LNCAP (cell line): ENCODE data around the gene CXCR4.

Experiments
- CTCF ChIP-seq: fragments of 450-650 bp; IDR thresholded peaks from 2 replicates; pipeline ENCODE4 v1.5.1; 2017; ENCODE audit warnings: mild to moderate bottlenecking

CXCR4 gene

GRCh38 chr2:136117909-136118818 is at the start of gene CXCR4:
Gene CXCR4 (minus strand): TSS chr2:136118149. CDS start chr2:136118060, 89 bp downstream.
- no peak for TF ChIP-seq CTCF

DNA sequence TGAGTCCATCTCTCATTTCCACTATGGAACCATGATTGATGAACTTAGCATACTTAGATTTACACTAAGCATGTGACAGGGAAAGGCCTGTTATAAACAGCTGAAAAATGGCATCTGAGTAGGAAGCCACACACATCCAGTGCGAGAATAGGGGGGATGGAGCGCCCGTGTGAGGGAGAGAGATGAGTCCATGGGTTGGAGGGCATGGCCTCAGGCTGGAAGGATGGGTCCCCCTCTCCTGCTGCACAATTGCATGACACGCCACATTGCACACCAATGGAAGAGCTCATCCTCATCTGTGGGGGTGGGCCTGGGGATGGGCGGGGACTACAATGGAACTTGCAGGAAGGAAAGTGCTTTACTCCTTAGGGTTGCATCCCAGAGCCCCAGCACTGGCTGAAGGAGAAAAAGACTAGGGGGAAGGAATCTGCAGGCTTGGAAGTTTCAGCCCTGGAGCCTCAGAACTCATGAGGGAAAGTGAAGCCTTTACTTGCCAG is 46.4 kb upstream of the CXCR4 start:
- TF ChIP-seq CTCF = no peak

- TF ChIP-seq CTCF = no peak
These were observed 44.5 kb upstream of the CXCR4 start for GRCh38 chr2:136162438-136162837.

DNA sequence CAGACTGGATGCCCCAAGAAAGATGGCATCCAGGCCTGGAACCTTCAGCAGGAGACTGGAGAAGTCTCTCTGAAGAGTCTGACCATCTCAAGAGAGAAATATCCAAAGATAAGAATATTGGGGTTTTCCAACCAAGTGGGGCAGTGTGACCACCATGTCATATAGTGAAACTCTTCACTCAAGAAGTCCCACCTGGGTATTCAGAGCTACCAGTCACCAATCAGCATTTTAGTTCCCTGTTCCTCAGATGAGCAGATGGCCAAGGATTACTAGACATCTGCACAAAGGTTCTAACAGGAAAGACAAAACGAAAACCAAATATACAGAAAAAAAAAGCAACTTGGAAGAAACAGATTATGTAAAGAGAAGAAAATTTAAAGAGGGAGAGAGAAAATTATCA is 38.5 kb upstream of the CXCR4 start:
- TF ChIP-seq CTCF = no peak

GRCh38 chr2:136154384-136154783 is 36.4 kb upstream of the CXCR4 start:
- no peak for TF ChIP-seq CTCF

GRCh38 chr2:136151021-136151971 is 33.3 kb upstream of the CXCR4 start:
- no peak for TF ChIP-seq CTCF

- no peak for TF ChIP-seq CTCF
These were observed 31.1 kb upstream of the CXCR4 start for GRCh38 chr2:136149011-136149410.
